Activated CD4-positive, CD25-positive, alpha-beta regulatory T cell (primary cell): ENCODE results near the gene WDR38.
"Not testable (repeated sequence)": the region's sequence is repeated elsewhere in the genome, so short reads cannot be mapped to it uniquely, and the experiment has no call there.

ENCODE experiments used
- DNase-seq, 4 experiments: peaks; one replicate each; lab custom pipeline; 2025; lab: John Stamatoyannopoulos, UW

Gene WDR38

GRCh38 chr9:124834591-124834990, 18.7 kb upstream of the WDR38 start:
- DNase-seq, result no peak

DNA sequence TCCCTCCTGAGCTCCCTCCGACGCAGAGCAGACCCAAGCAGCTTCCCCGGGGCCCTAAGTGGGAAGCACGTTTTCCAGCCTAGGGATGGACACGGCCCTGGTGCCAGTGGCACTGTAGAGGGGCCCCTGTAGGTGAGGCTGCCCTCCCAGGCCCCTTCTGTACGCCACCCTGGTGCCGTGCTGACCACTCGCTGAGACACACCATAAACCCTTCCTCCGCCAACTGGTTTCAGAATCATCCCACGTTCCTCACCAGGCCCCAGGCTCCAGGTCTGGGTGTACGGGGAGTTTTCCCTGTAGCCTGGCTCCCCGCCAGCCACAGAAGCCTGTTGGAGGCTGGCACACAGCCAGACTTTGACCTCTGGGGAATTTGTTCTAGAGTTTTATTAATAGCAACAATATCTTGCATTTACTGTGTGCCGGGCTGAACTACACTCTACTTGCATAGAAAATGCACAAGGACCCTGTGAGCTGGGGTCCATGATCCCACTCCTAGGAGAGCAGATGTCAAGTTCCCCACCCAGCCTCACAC, 18.2 kb upstream of the WDR38 start:
- DNase-seq, result no peak

DNA sequence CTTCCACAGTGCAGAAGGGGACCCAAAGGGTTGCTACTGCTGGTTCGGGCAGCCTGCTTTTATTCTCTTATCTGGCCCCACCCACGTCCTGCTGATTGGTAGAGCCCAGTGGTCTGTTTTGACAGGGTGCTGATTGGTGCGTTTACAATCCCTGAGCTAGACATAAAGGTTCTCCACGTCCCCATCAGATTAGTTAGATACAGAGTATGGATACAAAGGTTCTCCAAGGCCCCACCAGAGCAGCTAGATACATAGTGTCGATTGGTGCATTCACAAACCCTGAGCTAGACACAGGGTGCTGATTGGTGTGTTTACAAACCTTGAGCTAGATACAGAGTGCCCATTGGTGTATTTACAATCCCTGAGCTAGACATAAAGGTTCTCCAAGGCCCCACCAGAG, 15.1 kb upstream of the WDR38 start:
- DNase-seq, result not testable (repeated sequence)

- not testable (repeated sequence) for DNase-seq
Measured at GRCh38 chr9:124838567-124839275, 14.5 kb upstream of the WDR38 start.

DNA sequence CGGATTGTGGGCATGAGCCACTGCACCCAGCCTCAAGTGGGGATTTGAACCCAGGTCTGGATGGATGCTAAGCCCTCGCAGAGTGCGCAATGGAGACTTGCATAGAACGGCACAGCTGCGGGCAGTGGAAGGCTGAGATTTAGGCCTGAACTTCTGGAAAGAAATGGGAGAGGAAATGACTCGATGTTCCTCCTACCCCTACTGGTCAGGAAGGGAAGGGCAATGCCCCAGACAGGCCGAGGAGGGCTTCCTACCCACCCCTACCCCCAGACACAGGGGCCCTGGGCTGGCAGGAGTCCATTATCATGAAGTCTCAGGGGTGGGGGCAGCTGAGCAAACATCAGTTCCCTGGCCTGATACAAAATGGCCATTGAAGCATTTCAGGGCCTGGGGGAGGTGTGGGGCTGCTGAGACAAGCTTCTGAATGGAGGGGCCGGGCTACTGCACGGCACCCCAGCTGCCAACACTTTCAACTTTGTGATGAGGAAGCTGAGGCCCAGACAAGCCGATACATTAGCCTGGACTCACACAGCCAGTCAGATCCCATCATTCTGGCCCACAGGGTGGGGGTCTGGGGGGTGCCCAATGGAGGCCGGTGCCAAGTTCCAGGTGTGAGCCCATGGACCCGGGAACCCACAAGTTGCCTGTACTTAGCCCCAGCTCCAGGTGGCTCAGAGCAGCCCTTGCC, 13.5 kb upstream of the WDR38 start:
- no peak for DNase-seq

DNA sequence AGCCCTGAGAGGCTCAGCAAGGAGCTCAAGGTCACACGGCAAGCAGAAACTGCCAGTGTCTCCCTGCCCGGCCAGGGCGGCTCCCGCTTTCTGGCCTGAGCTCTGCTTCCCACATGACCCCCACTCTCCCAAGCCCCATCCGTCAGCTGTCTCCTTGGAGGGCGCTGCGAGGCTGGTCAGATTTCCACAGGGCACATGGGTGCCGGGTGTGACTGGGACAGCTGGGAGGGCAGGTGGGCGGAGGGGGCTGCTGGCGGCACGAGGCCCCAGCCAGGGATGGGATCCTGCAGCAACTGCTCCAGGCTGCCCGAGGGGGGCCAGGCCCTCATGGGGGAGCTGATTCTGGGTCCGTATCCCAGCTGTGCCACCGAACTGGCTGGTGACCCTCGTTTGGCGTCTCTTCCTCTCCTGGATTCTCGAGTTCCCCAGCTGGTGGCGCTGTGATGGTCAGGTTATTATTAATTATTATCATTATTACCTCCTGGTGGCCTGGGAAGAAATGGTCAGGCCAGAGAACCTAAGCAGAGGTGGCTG, 12.9 kb upstream of the WDR38 start:
- no peak for DNase-seq

GRCh38 chr9:124841075-124841821, 12.0 kb upstream of the WDR38 start:
- DNase-seq, result no peak

DNA sequence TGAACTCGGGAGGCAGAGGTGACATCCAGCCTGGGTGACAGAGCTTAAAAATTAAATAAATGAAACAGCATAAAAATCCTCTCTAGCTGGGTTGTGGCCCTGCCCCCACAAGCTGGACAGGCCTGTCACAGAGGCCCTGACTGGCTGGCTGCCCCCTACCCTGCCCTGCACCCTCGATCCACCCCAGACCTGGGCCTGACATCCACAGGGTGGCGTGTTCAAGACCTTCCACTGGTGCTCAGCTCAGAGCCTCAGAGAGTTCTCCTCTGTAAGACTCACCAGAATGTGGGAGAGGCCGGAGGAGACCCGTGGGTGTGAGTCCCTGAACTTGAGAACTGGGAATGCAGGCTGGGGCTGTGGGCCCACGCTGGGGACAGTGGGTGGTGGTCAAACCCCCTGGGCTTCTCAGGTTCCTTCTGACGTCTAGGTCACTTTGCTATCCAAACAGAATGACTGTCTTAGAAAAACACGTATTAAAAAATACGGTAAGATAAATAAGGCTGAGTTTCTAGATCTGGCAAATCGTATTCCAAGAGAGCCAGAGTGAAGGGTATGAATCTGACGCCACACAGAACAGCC, 9.7 kb upstream of the WDR38 start:
- DNase-seq, result no peak

- no peak for DNase-seq
Measured at GRCh38 chr9:124844291-124844690, 9.0 kb upstream of the WDR38 start.

DNA sequence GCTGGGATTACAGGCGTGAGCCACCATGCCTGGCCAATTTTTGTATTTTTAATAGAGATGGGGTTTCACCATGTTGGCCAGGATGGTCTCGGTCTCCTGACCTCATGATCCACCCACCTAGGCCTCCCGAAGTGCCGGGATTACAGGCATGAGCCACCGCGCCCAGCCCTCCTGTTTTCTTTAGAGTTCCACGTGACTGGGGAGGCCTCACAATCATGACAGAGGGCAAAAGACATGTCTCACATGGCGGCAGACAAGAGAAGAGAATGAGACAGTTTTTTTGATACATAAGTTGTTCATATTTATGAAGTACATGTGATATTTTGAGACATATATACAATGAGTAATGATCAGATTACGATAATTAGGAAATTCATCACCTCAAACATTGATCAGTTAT, 6.8 kb upstream of the WDR38 start:
- DNase-seq, result not testable (repeated sequence)

DNA sequence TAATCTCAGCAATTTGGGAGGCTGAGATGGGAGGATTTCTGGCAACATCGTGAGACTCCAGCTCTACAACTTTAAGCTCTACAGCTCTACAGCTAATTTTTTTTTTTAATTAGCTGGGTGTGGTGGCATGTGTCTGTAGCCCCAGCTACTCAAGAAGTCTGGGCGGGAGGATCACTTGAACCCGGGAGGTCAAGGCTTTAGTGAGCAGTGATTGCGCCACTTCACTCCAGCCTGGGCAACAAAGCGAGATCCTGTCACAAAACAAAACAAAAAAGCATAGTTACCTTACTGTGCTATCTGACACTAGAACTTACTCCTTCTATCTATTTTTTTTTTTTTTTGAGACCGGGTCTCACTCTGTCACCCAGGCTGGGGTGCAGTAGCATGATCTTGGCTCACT, 6.3 kb upstream of the WDR38 start:
- DNase-seq, result no peak

- DNase-seq, result no peak
Measured at GRCh38 chr9:124849801-124850200, 3.5 kb upstream of the WDR38 start.

- DNase-seq, result no peak
Measured at GRCh38 chr9:124852121-124852828, 985 bp upstream of the WDR38 start.

DNA sequence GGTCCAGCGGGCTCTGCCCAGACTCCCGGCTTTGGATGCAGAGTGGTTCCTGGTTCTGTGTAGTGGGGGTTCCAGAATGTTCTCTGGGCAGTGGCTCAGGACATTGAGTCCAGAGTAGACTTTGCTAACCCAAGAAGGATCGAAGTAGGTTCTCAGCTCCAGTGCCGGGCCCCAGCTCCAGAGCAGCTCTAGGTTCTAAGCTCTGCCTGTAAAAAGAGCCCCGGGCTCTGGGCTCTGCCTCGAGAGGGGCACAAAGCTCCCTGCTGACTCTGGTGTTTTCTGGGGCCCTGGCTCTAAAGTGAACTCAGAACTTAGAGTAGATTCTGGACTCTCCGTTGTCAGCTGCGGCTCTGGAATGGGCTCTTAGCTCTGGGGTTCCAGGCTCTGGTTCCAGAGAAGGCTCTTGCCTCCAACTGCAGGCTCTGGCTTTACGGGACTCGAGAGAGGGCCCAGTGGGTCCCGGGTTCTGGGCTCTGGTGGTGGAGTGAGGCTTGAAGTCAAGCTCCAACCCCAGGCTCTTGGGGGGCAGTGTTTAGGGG, 414 bp downstream of the WDR38 start:
- no peak for DNase-seq

DNA sequence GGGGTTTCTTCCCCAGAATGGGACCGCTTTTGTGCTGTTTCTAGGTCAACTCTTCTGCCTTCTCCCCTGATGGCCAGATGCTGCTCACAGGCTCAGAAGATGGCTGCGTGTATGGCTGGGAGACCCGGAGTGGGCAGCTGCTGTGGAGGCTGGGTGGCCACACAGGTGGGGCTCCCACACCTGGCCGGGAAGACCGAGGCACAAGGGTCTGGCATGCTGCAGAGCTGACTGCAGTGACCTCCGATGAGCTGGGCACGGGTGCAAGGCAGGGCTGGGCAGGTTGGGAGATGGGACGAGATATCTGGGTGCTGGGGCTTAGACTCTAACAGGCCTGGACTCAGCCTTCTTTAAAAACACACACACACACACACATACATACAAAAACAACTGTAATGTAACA, 901 bp downstream of the WDR38 start:
- DNase-seq, result no peak

GRCh38 chr9:124854822-124855221, 1.6 kb downstream of the WDR38 start:
- no peak for DNase-seq

DNA sequence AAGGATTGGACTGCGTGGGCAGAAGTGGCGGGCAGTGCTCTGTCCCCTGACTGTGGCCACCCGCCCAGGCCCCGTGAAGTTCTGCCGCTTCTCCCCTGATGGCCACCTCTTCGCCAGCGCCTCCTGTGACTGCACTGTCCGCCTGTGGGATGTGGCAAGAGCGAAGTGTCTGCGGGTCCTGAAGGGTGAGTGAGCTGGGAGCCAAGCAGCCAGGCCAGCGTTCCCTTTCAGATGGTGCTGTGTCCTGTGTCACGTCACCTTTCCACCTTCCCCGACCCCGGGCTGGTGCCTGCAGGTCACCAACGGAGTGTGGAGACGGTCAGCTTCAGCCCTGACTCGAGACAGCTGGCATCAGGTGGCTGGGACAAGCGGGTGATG, 2.3 kb downstream of the WDR38 start:
- DNase-seq, result no peak

DNA sequence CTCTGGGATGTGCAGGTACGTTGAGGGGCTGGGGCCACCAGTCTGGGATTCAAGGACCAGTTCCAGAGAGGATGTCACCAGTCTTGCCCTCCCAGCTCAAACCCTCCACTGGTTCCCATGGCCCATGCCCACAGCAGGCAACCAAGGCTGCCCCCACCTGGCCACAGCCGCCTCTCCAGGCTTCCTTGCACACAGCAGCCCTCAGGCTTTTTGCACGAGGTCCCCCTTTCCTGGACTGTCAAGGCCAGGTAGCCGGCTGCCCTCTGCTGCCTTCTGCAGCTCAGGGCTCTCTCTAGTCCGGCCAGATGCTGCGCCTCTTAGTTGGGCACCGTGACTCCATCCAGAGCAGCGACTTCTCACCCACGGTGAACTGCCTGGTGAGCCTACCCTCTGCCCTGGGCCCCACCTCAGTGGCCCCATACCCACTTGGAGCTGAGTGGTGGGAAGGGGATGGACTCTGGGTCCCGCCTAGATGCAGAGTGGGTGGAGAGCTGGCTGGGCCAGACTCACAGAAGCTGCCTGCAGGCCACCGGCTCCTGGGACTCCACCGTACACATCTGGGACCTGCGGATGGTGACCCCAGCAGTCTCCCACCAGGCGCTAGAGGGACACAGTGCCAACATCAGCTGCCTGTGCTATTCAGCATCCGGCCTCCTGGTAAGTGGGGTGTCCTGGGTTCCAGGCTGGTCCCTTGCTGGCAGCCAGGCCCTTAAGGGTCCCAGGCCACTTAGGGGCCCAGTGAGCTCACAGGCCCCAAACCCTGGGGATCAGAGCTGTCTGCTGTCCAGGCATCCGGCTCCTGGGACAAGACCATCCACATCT, 2.9 kb downstream of the WDR38 start:
- DNase-seq, result no peak

- DNase-seq, result no peak
Measured at GRCh38 chr9:124857533-124858162, 4.4 kb downstream of the WDR38 start.
